Prostate gland (tissue), 2 donors: ENCODE data around the gene METTL17. TPM values are rescaled to one million over a fixed set of nuclear protein-coding genes. Genes with fewer than 3 reads are reported as not detected.
A peak's percentile ranks its signal among the peaks of the same experiment; 100 is the strongest.

Source experiments
- DNase-seq: peaks from one replicate; pipeline ENCODE4 v3.0.0-alpha.2; 2019; ENCODE audit warnings: low spot score
- H3K27ac ChIP-seq, 2 donors: fragments of 200-600 bp; sonication (generic); 2 replicates each; pipeline ENCODE4 v1.5.1; 2017 to 2019
- H3K27me3 ChIP-seq: fragments of 200-600 bp; sonication (generic); replicated peaks from 2 replicates; pipeline ENCODE4 v1.5.1; 2019; ENCODE audit not compliant: insufficient read depth
- H3K36me3 ChIP-seq, 2 donors: fragments of 200-600 bp; sonication (generic); 1 replicate in 1 of 2; 2 replicates in 1 of 2; pipeline versions ENCODE4 v1.5.1 to v1.8.1; 2017 to 2019
- H3K4me1 ChIP-seq: fragments of 200-600 bp; sonication (generic); replicated peaks from 2 replicates; pipeline ENCODE4 v1.5.1; 2019
- H3K4me3 ChIP-seq, 2 donors: fragments of 200-600 bp; sonication (generic); 2 replicates each; pipeline ENCODE4 v1.5.1; 2017 to 2019
- H3K9me3 ChIP-seq: fragments of 200-600 bp; sonication (generic); 2 replicates; pipeline ENCODE4 v1.5.1; 2017
- POLR2A ChIP-seq: fragments of 450-650 bp; IDR thresholded peaks from one replicate; pipeline ENCODE4 v1.6.1; 2016; ENCODE audit warnings: antibody characterized with exemption, mild to moderate bottlenecking
- POLR2AphosphoS5 ChIP-seq: sonication (generic); formaldehyde crosslinking; IDR thresholded peaks from one replicate; pipeline ENCODE4 v1.6.1; 2017; ENCODE audit warnings: antibody characterized with exemption
- WGBS: methylation state at CpG from one replicate; pipeline ENCODE4 v1.1.5; 2018; 5-methylcytosine and 5-hydroxymethylcytosine counted together
- intact Hi-C: fragments of 100-400 bp; cut with DNase I; formaldehyde crosslinking; loops from one replicate; pipeline ENCODE4 v1.14.2; 2022
- total RNA-seq, 2 donors: library from RNA; depleted of rRNA; stranded (reverse); fragments of >200 nt; gene quantifications; one replicate each; pipeline ENCODE4 v1.1.0, GENCODE V29; 2016
- TF ChIP-seq, protein P1 (sequence below), 4 experiments: fragments of 200-600 bp in 2 of 4; fragments of 450-650 bp in 2 of 4; sonication (generic) in 2 of 4; IDR thresholded peaks; 1 replicate in 3 of 4; 2 replicates in 1 of 4; pipeline ENCODE4 v1.5.1; 2016 to 2019; ENCODE audit warnings: antibody characterized with exemption in 4 of 4, mild to moderate bottlenecking in 2 of 4, moderate library complexity in 2 of 4

METTL17 gene
- total RNA-seq, 2 donors from 2014 or later: 60.3 to 74.5 TPM

- intact Hi-C loops: loop anchor here (2.0 kb wide), 1 partner anchor 13 kb away; no protein-coding TSS in a partner anchor
- DNase-seq: peak; percentile 37
Measured at GRCh38 chr14:21025371-21026273, 35.8 kb downstream of the METTL17 start.

GRCh38 chr14:21026274-21026987, 36.7 kb downstream of the METTL17 start:
- no peaks in the 10 kb centered on the region for H3K27me3 ChIP-seq
- intact Hi-C loops: no loop called here
- 35% methylated on average over 7 of the region's 7 CpGs for WGBS
- H3K9me3 ChIP-seq: no peaks in the 10 kb centered on the region
- H3K36me3 ChIP-seq: no peaks in the 10 kb centered on the region
- H3K4me1 ChIP-seq: no peaks in the 10 kb centered on the region
- H3K4me3 ChIP-seq: peak overlapping the region in 1 of 2 donors; percentile 84
- H3K27ac ChIP-seq: peak overlapping the region; percentile 87 to 95
- no peak for TF ChIP-seq POLR2AphosphoS5
- TF ChIP-seq, protein P1, sequence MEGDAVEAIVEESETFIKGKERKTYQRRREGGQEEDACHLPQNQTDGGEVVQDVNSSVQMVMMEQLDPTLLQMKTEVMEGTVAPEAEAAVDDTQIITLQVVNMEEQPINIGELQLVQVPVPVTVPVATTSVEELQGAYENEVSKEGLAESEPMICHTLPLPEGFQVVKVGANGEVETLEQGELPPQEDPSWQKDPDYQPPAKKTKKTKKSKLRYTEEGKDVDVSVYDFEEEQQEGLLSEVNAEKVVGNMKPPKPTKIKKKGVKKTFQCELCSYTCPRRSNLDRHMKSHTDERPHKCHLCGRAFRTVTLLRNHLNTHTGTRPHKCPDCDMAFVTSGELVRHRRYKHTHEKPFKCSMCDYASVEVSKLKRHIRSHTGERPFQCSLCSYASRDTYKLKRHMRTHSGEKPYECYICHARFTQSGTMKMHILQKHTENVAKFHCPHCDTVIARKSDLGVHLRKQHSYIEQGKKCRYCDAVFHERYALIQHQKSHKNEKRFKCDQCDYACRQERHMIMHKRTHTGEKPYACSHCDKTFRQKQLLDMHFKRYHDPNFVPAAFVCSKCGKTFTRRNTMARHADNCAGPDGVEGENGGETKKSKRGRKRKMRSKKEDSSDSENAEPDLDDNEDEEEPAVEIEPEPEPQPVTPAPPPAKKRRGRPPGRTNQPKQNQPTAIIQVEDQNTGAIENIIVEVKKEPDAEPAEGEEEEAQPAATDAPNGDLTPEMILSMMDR (IDR thresholded peaks at IDR 0.05): no peak
- no peak for TF ChIP-seq POLR2A
- no peak for DNase-seq

More at GRCh38 chr14:21025371-21026273, 35.8 kb downstream of the METTL17 start:
- Histone ChIP-seq H3K27ac (peak overlapping the region; percentile 87 to 95), H3K36me3 (no peaks in the 10 kb centered on the region), H3K9me3 (no peaks in the 10 kb centered on the region), H3K4me1 (peaks cover 2% of the 10 kb centered on the region), H3K27me3 (no peaks in the 10 kb centered on the region), H3K4me3 (peak overlapping the region; percentile 70 to 84)
- WGBS: 6% methylated on average over 31 of the region's 58 CpGs
- TF ChIP-seq, protein P1 (IDR thresholded peaks at IDR 0.05): no peak
- no peak for TF ChIP-seq POLR2A

DNA sequence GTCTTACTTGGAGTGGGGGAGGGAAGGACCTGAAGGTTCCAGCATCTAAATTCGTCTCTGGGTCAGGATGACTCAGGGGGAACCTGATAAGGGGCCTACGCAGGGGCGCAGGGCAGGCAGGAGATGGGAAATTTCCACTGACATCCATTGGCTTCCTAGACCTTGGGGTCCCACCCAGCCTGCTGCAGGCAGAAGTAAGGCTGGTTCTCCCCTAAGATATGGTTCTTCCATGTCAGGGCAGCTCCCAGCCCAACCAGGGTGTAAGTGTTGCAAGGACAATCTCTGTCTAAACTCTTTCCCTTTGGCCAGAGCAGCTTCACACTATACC, 37.2 kb downstream of the METTL17 start:
- H3K27me3 ChIP-seq: no peaks in the 10 kb centered on the region
- 13% methylated on average over 3 of the region's 3 CpGs for WGBS
- no peaks in the 10 kb centered on the region for H3K36me3 ChIP-seq
- H3K4me1 ChIP-seq: no peaks in the 10 kb centered on the region
- TF ChIP-seq POLR2AphosphoS5 (no peak), POLR2A (no peak)
- TF ChIP-seq, protein P1 (IDR thresholded peaks at IDR 0.05): no peak
- intact Hi-C loops: no loop called here
- no peaks in the 10 kb centered on the region for H3K9me3 ChIP-seq
- peak overlapping the region; percentile 87 to 95 for H3K27ac ChIP-seq
- no peak for DNase-seq
- no peak overlapping the region for H3K4me3 ChIP-seq

GRCh38 chr14:21029917-21030316, 40.1 kb downstream of the METTL17 start, which contains the start of gene TPPP2:
Gene TPPP2 (plus strand): TSS chr14:21030217. CDS start chr14:21030582, 365 bp downstream.
- H3K4me3 ChIP-seq: no peak within 1 kb of the TSS
- TF ChIP-seq POLR2A (no peak), POLR2AphosphoS5 (no peak)
- TF ChIP-seq, protein P1 (IDR thresholded peaks at IDR 0.05): no peak
- intact Hi-C loops: no loop called here
- DNase-seq: no peak
- no peaks in the 10 kb centered on the region for H3K36me3 ChIP-seq
- H3K4me1 ChIP-seq: no peaks in the 10 kb centered on the region
- no peaks in the 10 kb centered on the region for H3K27me3 ChIP-seq
- no peaks in the 10 kb centered on the region for H3K9me3 ChIP-seq
- H3K27ac ChIP-seq: no peak within 1 kb of the TSS
- WGBS: 89% methylated on average over 5 of the region's 5 CpGs
